Activated naive CD8-positive, alpha-beta T cell treated with anti-CD3 and anti-CD28 coated beads for 36 hours (primary cell): Measurements from ENCODE around the gene TM9SF4. TPM values are rescaled to one million over a fixed set of nuclear protein-coding genes. Genes with fewer than 3 reads are reported as not detected.
"Not testable (repeated sequence)": the region's sequence is repeated elsewhere in the genome, so short reads cannot be mapped to it uniquely, and the experiment has no call there.

Experiments used
- DNase-seq: peaks from one replicate; pipeline ENCODE4 v3.0.0; 2021
- H3K27ac Mint-ChIP-seq: one replicate; pipeline ENCODE4 v1.8.0; 2022; ENCODE audit warnings: mild to moderate bottlenecking, moderate library complexity, mixed read lengths
- H3K27me3 Mint-ChIP-seq: one replicate; pipeline ENCODE4 v1.8.0; 2022; ENCODE audit warnings: mild to moderate bottlenecking, mixed read lengths
- H3K36me3 Mint-ChIP-seq: one replicate; pipeline ENCODE4 v1.8.0; 2021; ENCODE audit warnings: mild to moderate bottlenecking, mixed read lengths
- H3K4me1 Mint-ChIP-seq: one replicate; pipeline ENCODE4 v1.8.0; 2021; ENCODE audit warnings: mixed read lengths
- H3K4me3 Mint-ChIP-seq: one replicate; pipeline ENCODE4 v1.8.0; 2022; ENCODE audit warnings: mild to moderate bottlenecking, moderate library complexity, mixed read lengths
- H3K9me3 Mint-ChIP-seq: one replicate; pipeline ENCODE4 v1.8.0; 2022; ENCODE audit warnings: mixed read lengths
- total RNA-seq, 2 experiments: library from RNA; stranded (reverse); gene quantifications; one replicate each; pipeline ENCODE4 v1.2.3, GENCODE V29; 2021

Gene TM9SF4
- total RNA-seq, 2 experiments from 2014 or later = 39.2 to 42.5 TPM

GRCh38 chr20:32168184-32168910 lies 58.8 kb downstream of the TM9SF4 start:
- no peak overlapping the region for H3K27ac Mint-ChIP-seq

GRCh38 chr20:32177696-32178095 lies 68.2 kb downstream of the TM9SF4 start:
- DNase-seq, H3K4me3 Mint-ChIP-seq, H3K36me3 Mint-ChIP-seq, H3K9me3 Mint-ChIP-seq, H3K4me1 Mint-ChIP-seq, H3K27ac Mint-ChIP-seq, H3K27me3 Mint-ChIP-seq: not testable (repeated sequence)

More at GRCh38 chr20:32168184-32168910, 58.8 kb downstream of the TM9SF4 start:
- Mint-ChIP-seq H3K4me3 (no peak overlapping the region), H3K4me1 (no peaks in the 10 kb centered on the region), H3K9me3 (no peaks in the 10 kb centered on the region), H3K36me3 (peaks cover 13% of the 10 kb centered on the region), H3K27me3 (no peaks in the 10 kb centered on the region)
- no peak for DNase-seq

DNA sequence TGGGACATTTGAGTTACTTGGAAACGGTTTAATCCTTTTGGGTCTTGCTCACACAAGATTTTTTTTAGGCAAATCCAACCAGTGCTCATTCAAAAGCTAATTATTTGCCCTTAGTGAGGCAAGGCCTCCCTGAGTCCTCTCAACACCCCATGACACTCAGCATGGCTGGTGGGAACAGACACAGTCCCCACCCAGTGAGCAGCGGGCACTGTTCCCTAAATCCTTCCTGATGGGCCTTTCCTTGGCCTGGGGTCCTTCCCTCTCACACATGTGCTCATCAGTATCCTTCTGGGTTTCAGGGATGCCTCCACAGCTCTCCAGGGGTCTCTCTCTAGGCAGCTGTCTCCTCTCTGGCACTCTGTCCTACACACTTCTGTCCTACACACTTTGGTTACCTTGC lies 70.0 kb downstream of the TM9SF4 start:
- H3K9me3 Mint-ChIP-seq = no peaks in the 10 kb centered on the region
- no peaks in the 10 kb centered on the region for H3K36me3 Mint-ChIP-seq
- no peak for DNase-seq
- no peak overlapping the region for H3K4me3 Mint-ChIP-seq
- H3K4me1 Mint-ChIP-seq = peaks cover 3% of the 10 kb centered on the region
- H3K27me3 Mint-ChIP-seq = no peaks in the 10 kb centered on the region
- no peak overlapping the region for H3K27ac Mint-ChIP-seq

DNA sequence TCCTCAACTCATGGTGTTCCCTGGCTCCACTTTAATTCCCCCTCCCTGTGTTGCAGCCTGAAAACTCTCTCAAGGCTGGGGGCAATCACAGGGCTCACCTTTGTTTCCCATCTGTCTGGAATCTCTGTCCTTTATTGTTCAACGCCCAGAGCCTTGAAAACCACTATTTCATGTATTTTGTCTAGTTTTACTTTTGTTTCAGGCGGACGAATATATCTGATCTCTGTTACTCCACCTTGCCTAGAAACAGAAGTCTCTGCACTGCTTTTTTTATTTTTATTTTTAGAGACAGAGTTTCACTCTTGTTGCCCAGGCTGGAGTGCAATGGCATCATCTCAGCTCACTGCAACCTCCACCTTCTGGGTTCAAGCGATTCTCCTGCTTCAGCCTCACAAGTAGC lies 70.4 kb downstream of the TM9SF4 start:
- no peak overlapping the region for H3K27ac Mint-ChIP-seq
- no peaks in the 10 kb centered on the region for H3K36me3 Mint-ChIP-seq
- no peak overlapping the region for H3K4me3 Mint-ChIP-seq
- no peaks in the 10 kb centered on the region for H3K27me3 Mint-ChIP-seq
- no peaks in the 10 kb centered on the region for H3K9me3 Mint-ChIP-seq
- peaks cover 3% of the 10 kb centered on the region for H3K4me1 Mint-ChIP-seq
- DNase-seq = no peak

- no peak overlapping the region for H3K4me3 Mint-ChIP-seq
- H3K27me3 Mint-ChIP-seq = no peaks in the 10 kb centered on the region
- H3K9me3 Mint-ChIP-seq = no peaks in the 10 kb centered on the region
- H3K27ac Mint-ChIP-seq = no peak overlapping the region
- H3K4me1 Mint-ChIP-seq = peaks cover 3% of the 10 kb centered on the region
- H3K36me3 Mint-ChIP-seq = no peaks in the 10 kb centered on the region
- no peak for DNase-seq
These were observed 72.1 kb downstream of the TM9SF4 start for GRCh38 chr20:32181606-32182005.

DNA sequence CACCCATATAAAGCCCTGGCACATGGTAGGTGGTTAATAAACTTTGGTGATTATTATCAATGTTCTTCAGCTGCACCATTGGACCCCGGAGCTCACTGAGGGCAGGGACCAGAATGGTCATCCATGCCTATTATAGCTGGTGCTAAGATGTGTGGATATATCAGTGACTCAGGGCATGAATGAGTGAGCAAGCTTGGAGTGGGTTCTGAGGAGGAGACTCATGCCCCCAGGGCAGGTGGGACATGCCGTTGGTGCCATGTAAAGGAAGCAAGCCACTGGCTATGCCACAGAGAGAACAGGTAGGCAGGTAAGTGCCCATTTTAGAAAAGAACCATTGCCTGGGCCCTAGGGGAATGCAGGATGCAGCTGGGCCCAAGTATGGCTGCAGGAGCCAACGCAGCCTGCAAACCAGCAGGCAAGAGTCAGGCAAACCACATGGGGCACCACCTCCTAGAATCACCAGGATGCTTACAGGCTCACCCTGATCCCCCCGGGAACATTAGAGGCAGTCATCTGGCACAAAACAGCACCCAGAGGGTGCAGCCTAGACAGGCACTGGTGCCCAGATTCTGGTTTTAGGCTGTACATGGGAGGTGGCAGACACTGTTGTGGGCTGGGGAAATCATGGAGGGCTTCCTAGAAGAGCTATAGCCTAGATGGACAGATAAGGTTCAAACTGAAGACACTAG lies 74.6 kb downstream of the TM9SF4 start:
- Mint-ChIP-seq H3K27me3 (no peaks in the 10 kb centered on the region), H3K4me3 (no peak overlapping the region), H3K4me1 (peaks cover 5% of the 10 kb centered on the region), H3K9me3 (no peaks in the 10 kb centered on the region), H3K27ac (no peak overlapping the region), H3K36me3 (no peaks in the 10 kb centered on the region)
- no peak for DNase-seq

DNA sequence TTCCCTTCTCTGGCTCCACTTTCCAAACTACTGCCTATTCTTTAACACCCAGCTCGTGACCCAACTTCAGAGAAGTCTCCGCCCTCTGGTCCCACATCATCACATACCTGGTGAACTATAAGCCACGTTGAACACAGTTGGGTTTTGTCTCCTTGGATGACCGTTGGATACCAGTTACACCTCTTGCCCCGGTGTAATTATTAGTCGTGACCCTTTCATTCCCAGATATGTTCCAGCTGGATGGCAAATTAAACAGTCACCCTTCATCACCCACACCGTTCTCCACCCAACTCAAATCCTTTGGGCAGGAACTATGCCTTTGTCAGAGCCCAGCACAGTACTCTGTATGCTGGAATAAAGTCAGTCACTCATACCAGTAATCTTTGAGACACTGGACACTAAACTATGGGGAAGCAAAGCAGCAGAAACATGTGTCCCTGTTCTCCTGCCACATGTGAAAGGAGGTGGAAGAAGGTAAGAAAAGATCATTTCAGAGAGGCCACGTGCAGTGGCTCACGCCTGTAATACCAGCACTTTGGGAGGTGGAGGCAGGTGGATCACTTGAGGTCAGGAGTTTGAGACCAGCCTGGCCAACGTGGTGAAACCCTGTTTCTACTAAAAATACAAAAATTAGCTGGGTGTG lies 75.6 kb downstream of the TM9SF4 start:
- H3K27me3 Mint-ChIP-seq = no peaks in the 10 kb centered on the region
- peaks cover 9% of the 10 kb centered on the region for H3K4me1 Mint-ChIP-seq
- DNase-seq = no peak
- no peak overlapping the region for H3K4me3 Mint-ChIP-seq
- peaks cover 3% of the 10 kb centered on the region for H3K36me3 Mint-ChIP-seq
- H3K9me3 Mint-ChIP-seq = no peaks in the 10 kb centered on the region
- H3K27ac Mint-ChIP-seq = no peak overlapping the region

DNA sequence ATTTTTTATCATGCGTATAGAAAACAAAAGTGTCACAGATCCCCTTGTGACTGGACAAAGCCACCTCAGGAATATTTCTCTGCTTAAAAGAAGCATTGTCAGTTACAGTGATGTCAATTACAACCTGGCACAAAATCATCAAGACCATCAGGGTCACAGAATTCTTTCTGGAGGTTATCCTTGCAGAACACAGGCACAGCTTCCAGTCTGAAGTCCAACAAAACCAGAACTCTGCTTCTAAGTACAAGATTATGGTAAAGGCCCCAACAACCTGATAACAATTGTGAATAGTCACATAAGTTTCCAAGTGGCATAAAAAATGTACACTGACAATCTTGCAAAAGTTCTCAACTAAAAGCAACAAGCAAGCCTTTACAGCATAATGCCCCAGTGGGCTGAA lies 77.0 kb downstream of the TM9SF4 start:
- Mint-ChIP-seq H3K27me3 (no peaks in the 10 kb centered on the region), H3K27ac (no peak overlapping the region), H3K9me3 (no peaks in the 10 kb centered on the region), H3K36me3 (peaks cover 8% of the 10 kb centered on the region), H3K4me3 (no peak overlapping the region), H3K4me1 (peaks cover 21% of the 10 kb centered on the region)
- no peak for DNase-seq

GRCh38 chr20:32188376-32189122 lies 79.0 kb downstream of the TM9SF4 start:
- Mint-ChIP-seq H3K36me3 (peaks cover 15% of the 10 kb centered on the region), H3K27me3 (no peaks in the 10 kb centered on the region), H3K9me3 (no peaks in the 10 kb centered on the region), H3K4me3 (peak overlapping the region; percentile 36), H3K27ac (no peak overlapping the region), H3K4me1 (peaks cover 30% of the 10 kb centered on the region)
- no peak for DNase-seq

DNA sequence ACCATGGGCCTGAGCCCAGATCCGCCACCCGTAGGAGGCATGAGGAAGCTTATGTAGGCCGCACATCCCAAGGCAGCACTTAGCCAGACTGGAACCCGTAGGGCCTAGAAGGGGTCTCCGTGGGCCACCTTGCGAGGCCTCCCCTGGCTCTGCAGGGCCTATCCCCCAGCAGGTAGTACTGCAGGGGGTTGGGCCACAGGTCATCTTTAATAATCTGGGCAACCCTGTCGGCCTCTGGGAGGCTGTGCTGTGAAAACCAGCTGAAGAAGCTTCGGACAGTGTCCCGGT lies 79.6 kb downstream of the TM9SF4 start:
- H3K27me3 Mint-ChIP-seq = no peaks in the 10 kb centered on the region
- H3K4me3 Mint-ChIP-seq = peak overlapping the region; percentile 75
- peaks cover 34% of the 10 kb centered on the region for H3K4me1 Mint-ChIP-seq
- no peak for DNase-seq
- H3K27ac Mint-ChIP-seq = no peak overlapping the region
- H3K9me3 Mint-ChIP-seq = no peaks in the 10 kb centered on the region
- H3K36me3 Mint-ChIP-seq = peaks cover 20% of the 10 kb centered on the region

DNA sequence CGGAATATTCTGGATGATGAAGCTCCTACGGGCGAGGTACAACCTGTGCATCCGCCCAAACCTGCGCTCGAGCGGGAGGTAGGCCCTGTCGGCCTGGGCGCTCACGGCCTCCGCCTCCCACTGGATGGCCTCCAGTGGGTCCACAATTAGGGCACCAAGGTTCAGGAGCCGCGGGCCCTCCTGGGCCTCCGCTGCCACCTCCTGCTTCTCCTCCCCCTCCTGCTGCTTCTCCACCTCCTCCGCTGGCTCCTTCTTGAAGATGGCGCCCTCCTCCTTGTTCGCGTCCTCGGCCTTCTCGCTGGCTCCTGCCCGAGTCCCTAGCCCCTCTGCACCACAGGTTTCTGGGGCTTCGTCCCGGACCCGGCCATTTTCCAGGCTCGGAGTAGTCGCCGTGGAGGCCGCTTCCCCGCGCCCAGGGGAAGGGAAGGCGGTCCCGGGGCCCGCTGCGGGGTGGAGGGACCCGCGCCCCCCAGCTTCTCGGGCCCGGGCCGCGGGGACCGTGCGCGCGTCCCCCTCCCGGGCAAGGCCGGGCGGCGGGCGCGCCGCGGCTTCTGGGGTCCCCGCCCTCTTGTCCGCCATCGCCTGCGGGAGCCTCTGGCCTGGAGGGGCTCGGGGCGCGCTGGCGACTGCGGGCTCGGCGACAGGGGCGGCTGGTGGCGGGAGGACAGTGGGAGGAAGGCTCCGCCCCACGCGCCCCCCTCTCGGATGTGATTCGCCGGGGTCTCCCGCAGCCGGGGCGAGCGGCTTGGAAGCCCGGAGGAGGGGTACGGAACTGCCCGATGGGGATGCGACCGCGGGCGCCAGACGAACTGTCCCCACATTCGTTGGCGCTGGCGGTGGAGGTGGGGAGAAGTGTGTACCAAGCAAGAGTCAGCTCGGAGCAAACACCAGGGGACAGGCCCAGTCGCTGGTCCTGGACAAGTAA lies 80.4 kb downstream of the TM9SF4 start:
- Mint-ChIP-seq H3K4me1 (peaks cover 40% of the 10 kb centered on the region), H3K36me3 (peaks cover 25% of the 10 kb centered on the region), H3K4me3 (peak overlapping the region; percentile 75), H3K9me3 (no peaks in the 10 kb centered on the region), H3K27me3 (no peaks in the 10 kb centered on the region), H3K27ac (peak overlapping the region; percentile 80)
- DNase-seq = peak; percentile 56

DNA sequence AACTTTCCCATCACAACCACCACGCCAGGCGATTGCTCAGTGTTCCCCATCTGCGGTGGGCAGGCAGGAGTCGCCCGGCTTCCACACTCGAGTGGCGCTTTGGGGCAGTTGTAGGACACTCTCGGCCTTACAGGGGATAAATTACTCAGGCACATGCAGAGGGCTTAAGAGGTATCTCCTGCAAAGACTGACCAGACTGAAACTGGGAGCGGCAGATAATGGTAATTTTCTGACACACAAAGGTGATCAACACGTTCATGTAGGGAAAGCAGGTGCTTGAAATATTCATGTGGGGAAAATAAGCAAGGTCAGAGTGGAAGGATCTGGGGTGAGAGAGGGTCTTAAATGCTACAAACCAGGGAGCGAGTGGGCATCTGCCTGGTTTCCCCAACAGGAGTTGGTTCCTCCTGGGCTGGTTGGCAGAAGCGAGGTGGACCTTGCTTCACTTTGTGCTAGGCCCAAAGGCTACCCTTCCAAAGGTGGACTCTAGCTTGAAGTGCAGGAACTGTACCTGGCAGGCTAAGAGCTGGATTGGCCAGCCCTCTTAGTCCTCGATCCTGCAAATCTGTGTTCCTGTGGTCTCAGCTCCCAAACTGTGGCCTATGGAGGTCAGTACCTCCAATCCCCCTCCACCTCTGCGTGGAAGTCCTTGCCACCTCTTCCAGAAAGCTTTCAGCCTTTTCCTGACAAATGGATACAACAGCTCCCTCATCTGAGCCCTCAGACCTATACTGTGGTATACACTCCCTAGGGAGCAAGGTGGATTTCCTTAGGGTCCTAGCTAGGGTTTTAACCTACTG lies 81.3 kb downstream of the TM9SF4 start:
- Mint-ChIP-seq H3K36me3 (peaks cover 33% of the 10 kb centered on the region), H3K27me3 (no peaks in the 10 kb centered on the region), H3K4me1 (peaks cover 42% of the 10 kb centered on the region), H3K9me3 (no peaks in the 10 kb centered on the region), H3K27ac (peak overlapping the region; percentile 62), H3K4me3 (peak overlapping the region; percentile 69)
- no peak for DNase-seq

GRCh38 chr20:32191422-32191821 lies 81.9 kb downstream of the TM9SF4 start:
- H3K4me1 Mint-ChIP-seq = peaks cover 42% of the 10 kb centered on the region
- peaks cover 39% of the 10 kb centered on the region for H3K36me3 Mint-ChIP-seq
- peak overlapping the region; percentile 62 for H3K27ac Mint-ChIP-seq
- peak overlapping the region; percentile 69 for H3K4me3 Mint-ChIP-seq
- no peaks in the 10 kb centered on the region for H3K9me3 Mint-ChIP-seq
- DNase-seq = no peak
- no peaks in the 10 kb centered on the region for H3K27me3 Mint-ChIP-seq

DNA sequence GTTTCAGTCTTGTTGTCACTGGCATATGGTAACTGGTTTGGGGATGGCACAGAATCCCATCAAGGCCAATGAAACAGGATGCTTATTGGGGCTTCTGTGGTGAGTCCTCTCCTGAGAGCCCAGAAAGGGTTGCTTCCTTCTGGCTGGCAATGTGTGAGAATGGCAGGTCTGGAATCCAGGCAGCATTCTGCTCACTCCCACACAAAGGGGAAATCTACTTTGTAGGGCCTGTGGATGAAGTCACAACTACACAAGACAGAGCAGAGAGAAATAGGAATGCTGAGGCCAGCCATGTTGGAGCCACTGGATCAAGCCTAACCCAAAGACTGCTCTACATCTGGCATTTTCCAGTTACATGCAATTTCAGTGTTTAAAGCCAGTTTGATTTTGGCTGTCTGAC lies 82.4 kb downstream of the TM9SF4 start:
- DNase-seq = no peak
- no peaks in the 10 kb centered on the region for H3K27me3 Mint-ChIP-seq
- H3K4me3 Mint-ChIP-seq = no peak overlapping the region
- H3K27ac Mint-ChIP-seq = peak overlapping the region; percentile 79
- peaks cover 42% of the 10 kb centered on the region for H3K4me1 Mint-ChIP-seq
- H3K36me3 Mint-ChIP-seq = peaks cover 40% of the 10 kb centered on the region
- H3K9me3 Mint-ChIP-seq = no peaks in the 10 kb centered on the region
